Mesenchymal stem cell (in vitro differentiated cells and primary cell): ENCODE measurements around the gene PDHX.
A peak's percentile ranks its signal among the peaks of the same experiment; 100 is the strongest.

ENCODE experiments used
- DNase-seq: peaks from one replicate; pipeline ENCODE4 v3.0.0-alpha.2; 2013
- H2AFZ ChIP-seq: one replicate; pipeline ENCODE4 v1.6.1; 2013; ENCODE audit warnings: low read depth, mild to moderate bottlenecking, control low read depth, inconsistent platforms, low read length, moderate library complexity
- H2AK5ac ChIP-seq: 2 replicates; pipeline ENCODE4 v1.6.1; 2013; ENCODE audit warnings: low read length, moderate library complexity, mild to moderate bottlenecking, inconsistent platforms; ENCODE audit not compliant: severe bottlenecking
- H2BK120ac ChIP-seq: one replicate; pipeline ENCODE4 v1.6.1; 2013; ENCODE audit warnings: low read depth, mild to moderate bottlenecking, inconsistent platforms, low read length, moderate library complexity
- H2BK12ac ChIP-seq, 2 experiments: one replicate each; pipeline ENCODE4 v1.6.1; 2013; ENCODE audit warnings: inconsistent platforms in 2 of 2, low read length in 2 of 2, mild to moderate bottlenecking in 2 of 2, moderate library complexity in 2 of 2, control low read depth in 1 of 2
- H2BK15ac ChIP-seq: one replicate; pipeline ENCODE4 v1.6.1; 2013; ENCODE audit warnings: mild to moderate bottlenecking, low read depth, inconsistent platforms; ENCODE audit not compliant: poor library complexity, severe bottlenecking
- H2BK5ac ChIP-seq: 2 replicates; pipeline ENCODE4 v1.6.1; 2013; ENCODE audit warnings: low read depth, mild to moderate bottlenecking, low read length, control low read depth, inconsistent platforms; ENCODE audit not compliant: poor library complexity, severe bottlenecking
- H3K14ac ChIP-seq, 2 experiments: one replicate each; pipeline ENCODE4 v1.6.1; 2013; ENCODE audit warnings: inconsistent platforms in 2 of 2, low read length in 2 of 2, control low read depth in 1 of 2, mild to moderate bottlenecking in 1 of 2, moderate library complexity in 1 of 2
- H3K18ac ChIP-seq, 2 experiments: one replicate each; pipeline ENCODE4 v1.6.1; 2013; ENCODE audit warnings: inconsistent platforms in 2 of 2, low read length in 2 of 2, control low read depth in 1 of 2, low read depth in 1 of 2, mild to moderate bottlenecking in 1 of 2
- H3K23ac ChIP-seq, 2 experiments: one replicate each; pipeline ENCODE4 v1.6.1; 2013; ENCODE audit warnings: inconsistent platforms in 2 of 2, low read length in 2 of 2, mild to moderate bottlenecking in 2 of 2, moderate library complexity in 2 of 2, control low read depth in 1 of 2
- H3K27ac ChIP-seq: 2 replicates; pipeline ENCODE4 v1.5.1; 2013; ENCODE audit warnings: mild to moderate bottlenecking, moderate library complexity, low read length, control low read depth, inconsistent platforms; ENCODE audit not compliant: poor library complexity, severe bottlenecking
- H3K27me3 ChIP-seq, 2 experiments: 2 replicates each; pipeline versions ENCODE4 v1.6.1 to v1.7.0; 2013; ENCODE audit warnings: low read length in 2 of 2, mild to moderate bottlenecking in 2 of 2, moderate library complexity in 2 of 2, control low read depth in 1 of 2, inconsistent platforms in 1 of 2; ENCODE audit not compliant: control insufficient read depth in 1 of 2, insufficient read depth in 1 of 2
- H3K36me3 ChIP-seq, 2 experiments: 2 replicates each; pipeline versions ENCODE4 v1.6.1 to v1.7.0; 2013; ENCODE audit warnings: low read length in 2 of 2, control low read depth in 1 of 2, inconsistent platforms in 1 of 2, low read depth in 1 of 2, mild to moderate bottlenecking in 1 of 2; ENCODE audit not compliant: insufficient read depth in 2 of 2, control insufficient read depth in 1 of 2
- H3K4ac ChIP-seq, 2 experiments: one replicate each; pipeline ENCODE4 v1.6.1; 2013; ENCODE audit warnings: inconsistent platforms in 2 of 2, low read length in 2 of 2, mild to moderate bottlenecking in 2 of 2, moderate library complexity in 2 of 2, control low read depth in 1 of 2, low read depth in 1 of 2
- H3K4me1 ChIP-seq: 2 replicates; pipeline ENCODE4 v1.6.1; 2013; ENCODE audit warnings: low read depth, low read length, control low read depth; ENCODE audit not compliant: control insufficient read depth, insufficient read depth
- H3K4me2 ChIP-seq: 2 replicates; pipeline ENCODE4 v1.6.1; 2013; ENCODE audit warnings: low read length, mild to moderate bottlenecking, inconsistent platforms; ENCODE audit not compliant: poor library complexity, severe bottlenecking
- H3K4me3 ChIP-seq, 2 experiments: 2 replicates each; pipeline versions ENCODE4 v1.5.1 to v1.7.0; 2013; ENCODE audit warnings: low read length in 2 of 2, mild to moderate bottlenecking in 2 of 2, control low read depth in 1 of 2, low read depth in 1 of 2; ENCODE audit not compliant: insufficient read depth in 1 of 2
- H3K79me1 ChIP-seq: replicated peaks from 2 replicates; pipeline ENCODE4 v1.6.1; 2013; ENCODE audit warnings: mild to moderate bottlenecking, control low read depth, low read length, inconsistent platforms; ENCODE audit not compliant: poor library complexity, severe bottlenecking
- H3K9ac ChIP-seq: 2 replicates; pipeline ENCODE4 v1.7.0; 2013; ENCODE audit warnings: mild to moderate bottlenecking, low read length, moderate library complexity
- H3K9me3 ChIP-seq: 2 replicates; pipeline ENCODE4 v1.7.0; 2013; ENCODE audit warnings: mild to moderate bottlenecking, low read length; ENCODE audit not compliant: control insufficient read depth
- H4K8ac ChIP-seq: one replicate; pipeline ENCODE4 v1.6.1; 2013; ENCODE audit warnings: inconsistent platforms, mild to moderate bottlenecking, low read length, moderate library complexity
- H4K91ac ChIP-seq: one replicate; pipeline ENCODE4 v1.6.1; 2013; ENCODE audit warnings: mild to moderate bottlenecking, low read length, inconsistent platforms
- WGBS: methylation state at CpG from one replicate; pipeline ENCODE4 v1.1.7; 2013; ENCODE audit warnings: mixed read lengths; 5-methylcytosine and 5-hydroxymethylcytosine counted together

Gene PDHX

DNA sequence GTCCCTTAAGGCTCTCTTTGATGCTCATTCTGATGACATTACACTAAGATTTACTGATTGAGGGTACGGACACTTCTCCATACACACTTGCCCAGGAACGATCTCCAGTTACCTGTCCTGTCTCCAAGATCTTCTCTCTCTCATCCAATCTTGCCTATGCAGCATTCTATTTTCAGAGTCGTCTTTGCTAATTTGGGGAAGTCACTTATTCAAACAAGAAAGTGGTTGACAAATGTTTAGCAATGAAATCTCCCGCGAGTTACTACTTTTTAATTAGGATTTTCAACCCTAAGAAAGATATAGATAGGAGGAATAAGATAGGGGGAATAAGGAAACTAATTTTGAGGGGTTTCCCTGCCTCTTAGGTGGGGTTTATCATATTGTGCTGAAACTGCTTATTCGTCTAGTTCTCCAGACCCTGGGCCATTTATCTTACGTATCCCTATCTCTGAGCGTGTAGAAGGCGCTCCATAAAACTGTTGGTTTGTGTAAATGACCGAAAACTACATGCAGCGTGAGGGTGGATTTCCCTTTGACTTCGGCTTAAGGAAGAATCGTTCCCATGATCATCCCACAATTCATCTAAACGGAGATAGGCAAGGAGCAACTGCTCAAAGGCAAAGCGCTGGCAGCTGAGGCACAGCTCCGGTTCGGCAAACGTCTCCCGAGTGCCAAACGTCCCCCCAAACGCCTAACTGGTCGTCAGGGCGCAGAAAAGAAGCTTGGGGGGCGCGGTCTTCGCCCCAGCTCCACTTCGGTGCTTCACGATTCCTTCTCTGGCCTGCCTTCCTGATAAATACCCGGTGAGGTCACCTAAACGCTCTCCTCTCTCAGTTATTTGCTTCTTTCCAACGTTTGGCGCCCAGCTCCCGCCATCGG is 1.0 kb upstream of the PDHX start:
- Histone ChIP-seq H3K4me1 (peaks cover 3% of the 10 kb centered on the region), H3K27me3 (no peaks in the 10 kb centered on the region), H3K36me3 (peaks cover 0 to 9% of the 10 kb centered on the region in 2 experiments), H4K8ac (peak overlapping the region; percentile 80), H3K18ac (peak overlapping the region; percentile 89 to 99), H2BK15ac (peak overlapping the region; percentile 49), H3K23ac (peak overlapping the region in 1 of 2 experiments; percentile 87), H4K91ac (peak overlapping the region; percentile 98), H3K4me3 (peak overlapping the region; percentile 93 to 94), H2AK5ac (no peak overlapping the region), H3K4me2 (peak overlapping the region; percentile 73), H3K14ac (peak overlapping the region in 1 of 2 experiments; percentile 83), H3K79me1 (peaks cover 15% of the 10 kb centered on the region), H2AFZ (peak overlapping the region; percentile 97), H2BK12ac (peak overlapping the region in 1 of 2 experiments; percentile 15), H3K27ac (peak overlapping the region; percentile 96), H2BK5ac (peak overlapping the region; percentile 71), H3K4ac (peak overlapping the region; percentile 77 to 98), H3K9me3 (no peaks in the 10 kb centered on the region), H2BK120ac (peak overlapping the region; percentile 87), H3K9ac (peak overlapping the region; percentile 99)
- DNase-seq: peak; percentile 57
- WGBS: 13% methylated on average over 32 of the region's 34 CpGs

DNA sequence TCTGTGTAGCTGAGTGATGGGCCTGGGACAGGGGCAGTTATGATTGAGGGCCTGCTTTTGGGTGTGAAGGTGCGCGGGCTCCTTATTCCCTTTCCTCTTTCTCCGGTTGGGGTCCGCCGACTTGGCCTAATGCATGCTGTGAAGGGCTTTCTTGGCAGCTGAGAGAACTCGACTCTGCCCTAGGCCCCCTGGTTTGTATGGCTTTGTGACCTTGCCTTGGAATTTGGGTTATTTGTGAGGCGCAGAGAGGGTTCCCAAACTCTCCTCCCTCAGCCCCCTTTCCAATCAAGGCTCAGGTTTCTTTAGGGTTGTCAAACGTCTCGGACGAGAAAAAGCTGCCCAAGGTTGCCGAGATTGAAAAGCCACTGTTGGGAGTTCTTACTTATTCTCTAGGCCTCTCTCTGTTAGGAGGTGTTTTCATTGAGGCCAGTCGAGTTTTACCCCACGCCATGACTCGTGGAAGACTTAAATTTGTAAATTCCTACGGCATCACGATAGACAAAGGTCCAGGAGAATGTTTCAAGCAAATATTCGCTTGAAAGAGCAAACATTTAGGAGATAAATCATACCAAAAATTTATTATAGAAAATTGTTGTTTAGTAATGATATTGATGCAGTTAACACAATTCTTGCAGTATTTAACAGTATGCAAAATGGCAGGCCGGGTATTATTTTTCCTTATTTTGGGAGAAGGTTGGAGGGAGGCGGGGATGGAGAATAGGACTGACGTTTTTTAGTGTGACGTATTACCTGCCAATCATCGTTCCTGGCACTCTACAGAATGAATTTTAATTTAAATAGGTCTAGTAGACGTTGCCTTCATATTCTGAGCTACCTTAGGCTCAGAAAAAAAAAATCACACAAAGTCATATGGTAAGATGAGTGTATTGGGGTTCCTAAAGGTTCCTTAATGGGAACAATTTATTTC is 689 bp downstream of the PDHX start:
- peak overlapping the region; percentile 7 for H2AK5ac ChIP-seq

DNA sequence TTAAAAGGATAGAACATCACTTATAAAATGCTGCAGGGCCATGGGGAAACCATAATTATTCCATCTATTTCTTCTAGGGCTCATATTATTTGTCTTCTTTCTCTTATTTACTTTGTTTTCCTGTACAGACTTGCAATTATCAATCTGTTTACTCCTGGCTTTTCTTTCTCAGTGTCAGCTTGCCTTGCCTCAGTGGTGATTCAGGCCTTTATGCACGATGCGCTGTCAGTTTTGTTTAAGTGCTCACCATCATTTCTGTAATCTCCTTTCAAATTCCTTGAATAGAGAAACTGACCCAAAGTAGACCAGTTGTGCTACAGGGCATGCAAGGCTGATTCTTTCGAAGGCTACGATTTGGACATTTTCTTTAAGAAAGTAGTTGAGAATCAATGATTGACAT is 4.7 kb downstream of the PDHX start:
- H2AK5ac ChIP-seq: no peak overlapping the region
- H3K4me2 ChIP-seq: no peak overlapping the region
- H3K36me3 ChIP-seq: peaks cover 0 to 22% of the 10 kb centered on the region in 2 experiments
- no peak overlapping the region for H3K4ac ChIP-seq
- H3K4me1 ChIP-seq: peaks cover 3% of the 10 kb centered on the region
- H3K9ac ChIP-seq: no peak overlapping the region
- H2BK5ac ChIP-seq: peak overlapping the region; percentile 19
- no peak overlapping the region for H3K14ac ChIP-seq
- no peaks in the 10 kb centered on the region for H3K9me3 ChIP-seq
- no peaks in the 10 kb centered on the region for H3K27me3 ChIP-seq
- no peak overlapping the region for H3K27ac ChIP-seq
- no peak overlapping the region for H3K23ac ChIP-seq
- H2BK120ac ChIP-seq: no peak overlapping the region
- H3K79me1 ChIP-seq: peaks cover 11% of the 10 kb centered on the region
- H3K18ac ChIP-seq: no peak overlapping the region
- H2AFZ ChIP-seq: no peak overlapping the region
- no peak overlapping the region for H4K91ac ChIP-seq
- H4K8ac ChIP-seq: no peak overlapping the region
- no peak overlapping the region for H2BK15ac ChIP-seq
- DNase-seq: no peak
- no peak overlapping the region for H3K4me3 ChIP-seq
- H2BK12ac ChIP-seq: no peak overlapping the region
- WGBS: 92% methylated on average over 4 of the region's 4 CpGs

More for the DNA sequence above, 689 bp downstream of the PDHX start:
- H2AFZ ChIP-seq: peak overlapping the region; percentile 86
- H3K4ac ChIP-seq: peak overlapping the region; percentile 60 to 96
- H3K4me2 ChIP-seq: peak overlapping the region; percentile 56
- H3K27me3 ChIP-seq: no peaks in the 10 kb centered on the region
- peaks cover 18% of the 10 kb centered on the region for H3K79me1 ChIP-seq
- H2BK120ac ChIP-seq: no peak overlapping the region
- peak overlapping the region; percentile 77 for H2BK15ac ChIP-seq
- peak overlapping the region; percentile 99 for H3K9ac ChIP-seq
- peak overlapping the region; percentile 85 for H4K91ac ChIP-seq
- H2BK5ac ChIP-seq: peak overlapping the region; percentile 53
- peak overlapping the region; percentile 93 for H3K27ac ChIP-seq
- no peak overlapping the region for H3K23ac ChIP-seq
- H3K4me1 ChIP-seq: peaks cover 3% of the 10 kb centered on the region
- peak overlapping the region; percentile 99 for H4K8ac ChIP-seq
- peak overlapping the region; percentile 85 to 93 for H3K4me3 ChIP-seq
- no peak for DNase-seq
- H3K36me3 ChIP-seq: peaks cover 0 to 19% of the 10 kb centered on the region in 2 experiments
- H3K14ac ChIP-seq: peak overlapping the region; percentile 76 to 96
- H2BK12ac ChIP-seq: peak overlapping the region in 1 of 2 experiments; percentile 57
- H3K9me3 ChIP-seq: no peaks in the 10 kb centered on the region
- WGBS: 9% methylated on average over 12 of the region's 23 CpGs
- H3K18ac ChIP-seq: peak overlapping the region; percentile 92 to 94
